22Rv1 (cell line): ENCODE measurements around the gene SLC5A5.

ENCODE experiments used
- ZFX ChIP-seq: fragments of 450-650 bp; IDR thresholded peaks from 2 replicates; pipeline ENCODE4 v1.6.1; 2017; ENCODE audit warnings: antibody characterized with exemption, borderline replicate concordance
- TF ChIP-seq, protein P1 (sequence below): fragments of 450-650 bp; IDR thresholded peaks from 2 replicates; pipeline ENCODE4 v1.5.1; 2017; ENCODE audit warnings: mild to moderate bottlenecking

GRCh38 chr19:17860993-17861360 lies 10.8 kb upstream of the SLC5A5 start:
- TF ChIP-seq, protein P1, sequence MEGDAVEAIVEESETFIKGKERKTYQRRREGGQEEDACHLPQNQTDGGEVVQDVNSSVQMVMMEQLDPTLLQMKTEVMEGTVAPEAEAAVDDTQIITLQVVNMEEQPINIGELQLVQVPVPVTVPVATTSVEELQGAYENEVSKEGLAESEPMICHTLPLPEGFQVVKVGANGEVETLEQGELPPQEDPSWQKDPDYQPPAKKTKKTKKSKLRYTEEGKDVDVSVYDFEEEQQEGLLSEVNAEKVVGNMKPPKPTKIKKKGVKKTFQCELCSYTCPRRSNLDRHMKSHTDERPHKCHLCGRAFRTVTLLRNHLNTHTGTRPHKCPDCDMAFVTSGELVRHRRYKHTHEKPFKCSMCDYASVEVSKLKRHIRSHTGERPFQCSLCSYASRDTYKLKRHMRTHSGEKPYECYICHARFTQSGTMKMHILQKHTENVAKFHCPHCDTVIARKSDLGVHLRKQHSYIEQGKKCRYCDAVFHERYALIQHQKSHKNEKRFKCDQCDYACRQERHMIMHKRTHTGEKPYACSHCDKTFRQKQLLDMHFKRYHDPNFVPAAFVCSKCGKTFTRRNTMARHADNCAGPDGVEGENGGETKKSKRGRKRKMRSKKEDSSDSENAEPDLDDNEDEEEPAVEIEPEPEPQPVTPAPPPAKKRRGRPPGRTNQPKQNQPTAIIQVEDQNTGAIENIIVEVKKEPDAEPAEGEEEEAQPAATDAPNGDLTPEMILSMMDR: no peak
- TF ChIP-seq ZFX: no peak
